Gastrocnemius medialis (tissue), 4 donors: ENCODE results near the gene MANSC1.

ENCODE experiments used
- POLR2A ChIP-seq, 2 donors: fragments of 450-650 bp; IDR thresholded peaks; one replicate each; pipeline ENCODE4 v1.6.1; 2017; ENCODE audit warnings: antibody characterized with exemption in 2 of 2, mild to moderate bottlenecking in 2 of 2, moderate library complexity in 2 of 2
- TF ChIP-seq, protein P1 (sequence below), 5 experiments: fragments of 450-650 bp in 3 of 5; fragments of 200-600 bp in 2 of 5; sonication (generic) in 2 of 5; IDR thresholded peaks in 4 of 5; conservative IDR thresholded peaks in 1 of 5; 1 replicate in 4 of 5; 2 replicates in 1 of 5; pipeline ENCODE4 v1.5.1; 2016 to 2019; ENCODE audit warnings: antibody characterized with exemption in 5 of 5, mild to moderate bottlenecking in 3 of 5, moderate library complexity in 3 of 5

DNA sequence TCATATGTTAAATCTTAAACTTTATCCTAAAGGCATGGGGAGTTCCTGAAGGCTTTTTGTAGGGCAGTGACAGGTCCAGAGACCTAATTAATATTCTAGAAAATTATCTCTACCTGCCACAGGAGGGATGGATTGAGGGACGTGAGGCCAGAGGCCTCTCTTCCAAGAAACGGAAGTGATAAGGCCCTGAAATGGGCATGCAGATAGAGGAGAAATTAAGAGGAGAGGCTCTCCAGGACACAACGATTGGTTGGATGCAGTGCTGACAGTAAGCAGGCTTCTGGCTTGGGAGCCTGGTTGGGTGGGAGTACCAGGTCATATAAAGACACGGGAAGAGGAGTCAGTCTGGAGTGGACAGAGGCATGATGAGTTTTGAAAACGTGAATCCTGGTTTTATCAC is 3.8 kb upstream of the MANSC1 start:
- TF ChIP-seq, protein P1, sequence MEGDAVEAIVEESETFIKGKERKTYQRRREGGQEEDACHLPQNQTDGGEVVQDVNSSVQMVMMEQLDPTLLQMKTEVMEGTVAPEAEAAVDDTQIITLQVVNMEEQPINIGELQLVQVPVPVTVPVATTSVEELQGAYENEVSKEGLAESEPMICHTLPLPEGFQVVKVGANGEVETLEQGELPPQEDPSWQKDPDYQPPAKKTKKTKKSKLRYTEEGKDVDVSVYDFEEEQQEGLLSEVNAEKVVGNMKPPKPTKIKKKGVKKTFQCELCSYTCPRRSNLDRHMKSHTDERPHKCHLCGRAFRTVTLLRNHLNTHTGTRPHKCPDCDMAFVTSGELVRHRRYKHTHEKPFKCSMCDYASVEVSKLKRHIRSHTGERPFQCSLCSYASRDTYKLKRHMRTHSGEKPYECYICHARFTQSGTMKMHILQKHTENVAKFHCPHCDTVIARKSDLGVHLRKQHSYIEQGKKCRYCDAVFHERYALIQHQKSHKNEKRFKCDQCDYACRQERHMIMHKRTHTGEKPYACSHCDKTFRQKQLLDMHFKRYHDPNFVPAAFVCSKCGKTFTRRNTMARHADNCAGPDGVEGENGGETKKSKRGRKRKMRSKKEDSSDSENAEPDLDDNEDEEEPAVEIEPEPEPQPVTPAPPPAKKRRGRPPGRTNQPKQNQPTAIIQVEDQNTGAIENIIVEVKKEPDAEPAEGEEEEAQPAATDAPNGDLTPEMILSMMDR (IDR thresholded peaks at IDR 0.05 in 4 of 5, conservative IDR thresholded peaks at IDR 0.05 in 1 of 5), result no peak
- TF ChIP-seq POLR2A (IDR thresholded peaks at IDR 0.05), result no peak
